IMR-90 (cell line): ENCODE data around the gene GLYAT. TPM values are rescaled to one million over a fixed set of nuclear protein-coding genes. Genes with fewer than 3 reads are reported as not detected.

Experiments used
- ATAC-seq: fragments of 200-7000 bp; cut with Tn5 transposase; 2 replicates; pipeline ENCODE4 v1.9.1; 2020; ENCODE audit warnings: low read depth, mild to moderate bottlenecking, moderate library complexity
- BruUV-seq: library from RNA; stranded (reverse); fragments of 400-500 nt; replicated peaks from 2 replicates; lab custom pipeline; 2021; lab: Mats Ljungman, UMichigan
- CTCF ChIA-PET: fragments of 300-600 bp; formaldehyde crosslinking; extraction: SDS; loops from one replicate; lab custom pipeline; 2021; ENCODE audit warnings: antibody characterized with exemption; lab: Yijun Ruan, JAX
- POLR2A ChIA-PET: fragments of 300-600 bp; sonication (Branson Sonifier 250); formaldehyde crosslinking; loops from one replicate; lab custom pipeline; 2022; ENCODE audit warnings: antibody characterized with exemption; ENCODE audit not compliant: unreplicated experiment; lab: Charles Lee
- DNase-seq: peaks from one replicate; pipeline ENCODE4 v3.0.0; 2013
- H2AFZ ChIP-seq: replicated peaks from 2 replicates; pipeline ENCODE3; 2013; ENCODE audit warnings: low read length, mild to moderate bottlenecking; ENCODE audit not compliant: poor library complexity
- H2AK5ac ChIP-seq: 2 replicates; pipeline ENCODE4 v1.6.1; 2013; ENCODE audit warnings: low read depth, low read length, inconsistent platforms
- H2AK9ac ChIP-seq: replicated peaks from 2 replicates; pipeline ENCODE3; 2013; ENCODE audit warnings: mild to moderate bottlenecking, low read depth, low read length, moderate library complexity; ENCODE audit not compliant: poor library complexity
- H2BK120ac ChIP-seq: 2 replicates; pipeline ENCODE4 v1.6.1; 2013; ENCODE audit warnings: low read depth, low read length, inconsistent platforms
- H2BK15ac ChIP-seq: 3 replicates; pipeline ENCODE4 v1.6.1; 2013; ENCODE audit warnings: low read depth, low read length, inconsistent platforms
- H2BK20ac ChIP-seq: 2 replicates; pipeline ENCODE4 v1.6.1; 2013; ENCODE audit warnings: low read depth, mild to moderate bottlenecking, inconsistent platforms, low read length, moderate library complexity
- H2BK5ac ChIP-seq: 2 replicates; pipeline ENCODE4 v1.6.1; 2013; ENCODE audit warnings: mild to moderate bottlenecking, low read depth, low read length, inconsistent platforms; ENCODE audit not compliant: poor library complexity, severe bottlenecking
- H3K14ac ChIP-seq: replicated peaks from 2 replicates; pipeline ENCODE4 v1.6.1; 2013; ENCODE audit warnings: low read depth, low read length, inconsistent platforms
- H3K18ac ChIP-seq: 2 replicates; pipeline ENCODE4 v1.6.1; 2013; ENCODE audit warnings: low read depth, low read length, control low read depth
- H3K23ac ChIP-seq: 2 replicates; pipeline ENCODE4 v1.6.1; 2013; ENCODE audit warnings: low read depth, low read length, inconsistent platforms
- H3K27ac ChIP-seq: 2 replicates; pipeline ENCODE4 v1.5.1; 2013; ENCODE audit warnings: mild to moderate bottlenecking, control low read depth, low read length; ENCODE audit not compliant: insufficient read depth
- H3K27me3 ChIP-seq: 2 replicates; pipeline ENCODE4 v1.6.1; 2013; ENCODE audit warnings: low read length; ENCODE audit not compliant: control insufficient read depth, insufficient read depth
- H3K36me3 ChIP-seq: 2 replicates; pipeline ENCODE4 v1.6.1; 2013; ENCODE audit warnings: low read length, mixed read lengths; ENCODE audit not compliant: control insufficient read depth, insufficient read depth
- H3K4ac ChIP-seq: 2 replicates; pipeline ENCODE4 v1.6.1; 2013; ENCODE audit warnings: low read depth, low read length, inconsistent platforms
- H3K4me1 ChIP-seq: 2 replicates; pipeline ENCODE4 v1.6.1; 2013; ENCODE audit warnings: low read length, mixed read lengths; ENCODE audit not compliant: control insufficient read depth, insufficient read depth
- H3K4me2 ChIP-seq: 2 replicates; pipeline ENCODE4 v1.6.1; 2013; ENCODE audit warnings: low read depth, mild to moderate bottlenecking, control low read depth, low read length, moderate library complexity
- H3K4me3 ChIP-seq: 2 replicates; pipeline ENCODE4 v1.5.1; 2013; ENCODE audit warnings: low read depth, mild to moderate bottlenecking, control low read depth, low read length, moderate library complexity; ENCODE audit not compliant: insufficient read depth
- H3K56ac ChIP-seq: 2 replicates; pipeline ENCODE4 v1.6.1; 2013; ENCODE audit warnings: low read length, inconsistent platforms; ENCODE audit not compliant: insufficient read depth; ENCODE audit errors: extremely low read depth
- H3K79me1 ChIP-seq, 2 experiments: 2 replicates each; pipeline ENCODE4 v1.6.1; 2013; ENCODE audit warnings: low read length in 2 of 2, inconsistent platforms in 1 of 2, low read depth in 1 of 2
- H3K9ac ChIP-seq: 2 replicates; pipeline ENCODE4 v1.6.1; 2013; ENCODE audit warnings: low read depth, low read length, control low read depth
- H3K9me1 ChIP-seq: 2 replicates; pipeline ENCODE4 v1.6.1; 2013; ENCODE audit warnings: low read length, inconsistent platforms; ENCODE audit not compliant: insufficient read depth
- H3K9me3 ChIP-seq: 2 replicates; pipeline ENCODE4 v1.6.1; 2013; ENCODE audit warnings: low read length; ENCODE audit not compliant: control insufficient read depth, insufficient read depth
- H4K20me1 ChIP-seq: 2 replicates; pipeline ENCODE4 v1.6.1; 2013; ENCODE audit warnings: low read length, inconsistent platforms; ENCODE audit not compliant: insufficient read depth
- H4K5ac ChIP-seq: 2 replicates; pipeline ENCODE4 v1.6.1; 2013; ENCODE audit warnings: mild to moderate bottlenecking, low read depth, low read length, control low read depth
- H4K8ac ChIP-seq, 2 experiments: 2 replicates each; pipeline ENCODE4 v1.6.1; 2013; ENCODE audit warnings: low read depth in 2 of 2, low read length in 2 of 2, control low read depth in 1 of 2, inconsistent platforms in 1 of 2
- H4K91ac ChIP-seq: 2 replicates; pipeline ENCODE4 v1.6.1; 2013; ENCODE audit warnings: low read depth, low read length, inconsistent platforms; ENCODE audit not compliant: insufficient read depth
- RAD21 ChIP-seq: IDR thresholded peaks from 2 replicates; pipeline ENCODE4 v1.6.1; 2012; ENCODE audit warnings: low read length, improper control_type of control experiment
- RFX5 ChIP-seq: IDR thresholded peaks from 2 replicates; pipeline ENCODE4 v1.8.0; 2012; ENCODE audit warnings: low read depth, mild to moderate bottlenecking, low read length, moderate library complexity
- SMC3 ChIP-seq: fragments of 150-350 bp; IDR thresholded peaks from 2 replicates; pipeline ENCODE4 v1.6.1; 2016; ENCODE audit warnings: low read depth, mild to moderate bottlenecking, antibody characterized with exemption, low read length, moderate library complexity
- WGBS, 2 experiments: methylation state at CpG; one replicate each; pipeline versions ENCODE4 v1.1.5 to v1.1.7; 2013; ENCODE audit warnings: missing lambda C conversion rate in 2 of 2; ENCODE audit not compliant: insufficient read length in 1 of 2; ENCODE audit errors: extremely low coverage in 2 of 2; 5-methylcytosine and 5-hydroxymethylcytosine counted together
- dilution Hi-C: fragments of 300-500 bp; cut with HindIII; formaldehyde crosslinking; loops from one replicate; pipeline ENCODE4 v1.14.3; 2018; ENCODE audit warnings: low sequenced_read_pairs; ENCODE audit not compliant: unreplicated experiment
- in situ Hi-C: fragments of 300-500 bp; cut with MboI; formaldehyde crosslinking; loops from 3 replicates; pipeline ENCODE4 v1.14.3; 2019; ENCODE audit warnings: low sequenced_read_pairs, inconsistent platforms, mixed read lengths
- intact Hi-C: fragments of 100-400 bp; cut with micrococcal nuclease; formaldehyde crosslinking; loops from 2 replicates; pipeline ENCODE4 v1.10.0; 2022
- polyA plus RNA-seq, 3 experiments: library from polyadenylated mRNA; depleted of rRNA; stranded (reverse); fragments of >200 nt; gene quantifications; 2 replicates each; pipeline ENCODE4 v1.2.3, GENCODE V29; 2012; ENCODE audit warnings: low replicate concordance in 1 of 3
- total RNA-seq: library from RNA; depleted of rRNA; stranded (reverse); fragments of >200 nt; gene quantifications from 2 replicates; pipeline ENCODE4 v1.2.3, GENCODE V29; 2012
- TF ChIP-seq, protein P1 (sequence below): conservative IDR thresholded peaks from 2 replicates; pipeline ENCODE4 v1.5.1; 2012; ENCODE audit warnings: mild to moderate bottlenecking, low read depth, low read length, improper control_type of control experiment

The GLYAT gene
- total and polyA plus RNA-seq, 2 of the 4 experiments (the other 2 are of a cell fraction), result not detected

DNA sequence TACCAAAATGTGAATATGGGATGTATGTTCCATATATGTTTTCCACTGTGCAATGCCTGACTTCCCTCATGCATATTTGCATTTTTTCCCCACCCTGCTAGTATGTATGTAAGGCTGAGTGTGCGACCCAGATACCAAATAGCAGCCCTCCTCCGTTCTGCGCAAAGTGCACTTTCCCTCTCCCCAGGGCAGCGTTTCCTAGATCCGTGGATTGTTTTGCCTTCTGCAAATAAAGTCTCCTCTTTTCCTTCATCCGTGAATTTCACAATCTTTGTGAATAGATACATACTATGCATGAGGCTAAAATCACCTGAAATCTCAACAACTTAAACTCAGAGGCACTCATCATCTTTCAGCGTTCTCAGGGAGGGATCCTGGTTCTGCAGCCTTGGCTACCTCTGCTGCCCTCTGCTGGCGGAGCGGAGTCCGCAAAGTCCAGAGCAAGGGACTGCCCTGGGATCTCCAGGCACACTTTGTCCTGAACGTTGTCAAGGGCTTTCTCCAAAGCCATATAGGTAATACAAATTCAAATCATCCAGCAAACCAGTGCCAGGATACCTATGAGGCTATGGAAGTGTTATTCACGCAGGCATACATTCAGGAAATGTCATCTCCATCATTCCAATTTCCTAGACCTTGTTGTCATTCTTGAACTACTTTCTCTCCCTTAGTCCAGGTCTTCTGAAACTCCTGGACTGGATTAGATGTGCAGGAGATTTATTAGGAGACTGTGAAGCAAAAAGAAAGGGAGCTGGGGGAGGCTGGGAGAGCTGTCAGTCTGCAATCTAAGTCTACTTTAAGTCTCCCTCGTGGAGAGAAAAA lies 56.2 kb downstream of the GLYAT start:
- Histone ChIP-seq H2BK20ac (no peak overlapping the region), H3K4me3 (no peak overlapping the region), H3K4ac (no peak overlapping the region), H2BK5ac (no peak overlapping the region), H4K20me1 (no peaks in the 10 kb centered on the region), H3K9ac (no peak overlapping the region), H3K18ac (no peak overlapping the region), H3K27me3 (peaks cover 4% of the 10 kb centered on the region), H2BK15ac (no peak overlapping the region), H4K91ac (no peak overlapping the region), H2AFZ (peak overlapping the region; percentile 47), H4K8ac (no peak overlapping the region), H3K36me3 (no peaks in the 10 kb centered on the region), H3K27ac (no peak overlapping the region), H3K4me1 (no peaks in the 10 kb centered on the region), H2BK120ac (no peak overlapping the region), H3K14ac (no peak overlapping the region), H3K4me2 (no peak overlapping the region), H2AK5ac (no peak overlapping the region), H2AK9ac (no peak overlapping the region), H3K9me3 (no peaks in the 10 kb centered on the region), H4K5ac (no peak overlapping the region), H3K79me1 (no peaks in the 10 kb centered on the region), H3K9me1 (no peaks in the 10 kb centered on the region), H3K23ac (no peak overlapping the region), H3K56ac (no peak overlapping the region)
- WGBS, 2 experiments, result 60% methylated on average over 1 of the region's 13 CpGs; no CpG with 5 or more reads in 1 of the 2 experiments
- ATAC-seq (peak; percentile 100), DNase-seq (peak; percentile 59)
- dilution Hi-C loops (no loop called here), intact Hi-C loops (loop anchor here (1.0 to 5.0 kb wide), 3 partner anchors 98 to 482 kb away; no protein-coding TSS in a partner anchor), in situ Hi-C loops (loop anchor here (5.0 kb wide), 1 partner anchor 103 kb away; no protein-coding TSS in a partner anchor)
- ChIA-PET POLR2A (no interaction called here), CTCF (no interaction called here)
- TF ChIP-seq, protein P1, sequence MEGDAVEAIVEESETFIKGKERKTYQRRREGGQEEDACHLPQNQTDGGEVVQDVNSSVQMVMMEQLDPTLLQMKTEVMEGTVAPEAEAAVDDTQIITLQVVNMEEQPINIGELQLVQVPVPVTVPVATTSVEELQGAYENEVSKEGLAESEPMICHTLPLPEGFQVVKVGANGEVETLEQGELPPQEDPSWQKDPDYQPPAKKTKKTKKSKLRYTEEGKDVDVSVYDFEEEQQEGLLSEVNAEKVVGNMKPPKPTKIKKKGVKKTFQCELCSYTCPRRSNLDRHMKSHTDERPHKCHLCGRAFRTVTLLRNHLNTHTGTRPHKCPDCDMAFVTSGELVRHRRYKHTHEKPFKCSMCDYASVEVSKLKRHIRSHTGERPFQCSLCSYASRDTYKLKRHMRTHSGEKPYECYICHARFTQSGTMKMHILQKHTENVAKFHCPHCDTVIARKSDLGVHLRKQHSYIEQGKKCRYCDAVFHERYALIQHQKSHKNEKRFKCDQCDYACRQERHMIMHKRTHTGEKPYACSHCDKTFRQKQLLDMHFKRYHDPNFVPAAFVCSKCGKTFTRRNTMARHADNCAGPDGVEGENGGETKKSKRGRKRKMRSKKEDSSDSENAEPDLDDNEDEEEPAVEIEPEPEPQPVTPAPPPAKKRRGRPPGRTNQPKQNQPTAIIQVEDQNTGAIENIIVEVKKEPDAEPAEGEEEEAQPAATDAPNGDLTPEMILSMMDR, result peak; percentile 91
- TF ChIP-seq SMC3, result peak; percentile 83
- no peak for TF ChIP-seq RFX5
- peak; percentile 81 for TF ChIP-seq RAD21
- BruUV-seq, result no TSS peak
